ACC112 (cell line): ENCODE measurements around the gene RHOXF2B.
"Not testable (repeated sequence)": the region's sequence is repeated elsewhere in the genome, so short reads cannot be mapped to it uniquely, and the experiment has no call there.

Experiments
- H2AFZ ChIP-seq: fragments of 200-600 bp; sonication (generic); one replicate; pipeline ENCODE4 v1.6.0; 2017; ENCODE audit warnings: antibody characterized with exemption, low read length; ENCODE audit not compliant: unreplicated experiment
- H3K27ac ChIP-seq: fragments of 200-600 bp; sonication (generic); 2 replicates; pipeline ENCODE4 v1.5.1; 2014; ENCODE audit warnings: low read depth, mild to moderate bottlenecking, antibody characterized with exemption, low read length, moderate library complexity
- H3K27me3 ChIP-seq: fragments of 200-600 bp; sonication (generic); 2 replicates; pipeline ENCODE4 v1.6.1; 2014; ENCODE audit warnings: mild to moderate bottlenecking, antibody characterized with exemption, low read length, moderate library complexity, mixed read lengths; ENCODE audit not compliant: insufficient read depth
- H3K36me3 ChIP-seq: fragments of 200-600 bp; sonication (generic); 2 replicates; pipeline ENCODE4 v1.6.1; 2016; ENCODE audit warnings: mild to moderate bottlenecking, antibody characterized with exemption, low read length, moderate library complexity, mixed read lengths; ENCODE audit not compliant: insufficient read depth
- H3K4me1 ChIP-seq: fragments of 200-600 bp; sonication (generic); one replicate; pipeline ENCODE4 v1.6.1; 2016; ENCODE audit warnings: low read length, mixed read lengths; ENCODE audit not compliant: insufficient read depth, unreplicated experiment, control insufficient read depth
- H3K4me3 ChIP-seq: fragments of 200-600 bp; sonication (generic); 2 replicates; pipeline ENCODE4 v1.5.1; 2014; ENCODE audit warnings: mild to moderate bottlenecking, low read depth, low read length
- H3K79me2 ChIP-seq: fragments of 200-600 bp; sonication (generic); one replicate; pipeline ENCODE4 v1.6.0; 2016; ENCODE audit warnings: low read length; ENCODE audit not compliant: control insufficient read depth, unreplicated experiment, insufficient read depth

Gene RHOXF2B

DNA sequence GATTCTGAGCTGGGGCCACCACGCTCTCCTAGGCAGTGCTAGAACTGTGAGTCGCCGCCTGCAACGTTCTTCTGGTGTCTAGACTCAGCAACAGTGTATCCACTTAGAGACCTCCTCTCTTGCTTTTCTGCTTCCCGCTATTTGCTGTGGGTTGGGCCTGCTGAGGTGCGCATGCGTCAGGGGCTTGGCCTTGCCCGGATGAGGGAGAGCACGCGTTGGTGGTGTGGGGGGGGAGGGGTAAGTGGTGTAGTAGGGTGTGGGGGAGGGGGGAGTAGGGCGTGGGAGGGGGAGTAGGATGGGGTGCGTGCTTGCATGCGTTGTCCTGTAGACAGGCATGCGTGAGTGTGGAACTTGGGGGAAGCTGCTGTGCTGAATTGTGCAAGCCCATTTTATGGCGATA, at the start of gene RHOXF2B:
Gene RHOXF2B, minus strand, starts transcription at position 101 of the 400 bp plus-strand sequence. CDS start 138 bp downstream, outside the sequence.
- not testable (repeated sequence) for H3K4me1 ChIP-seq, H3K4me3 ChIP-seq, H3K27me3 ChIP-seq, H3K36me3 ChIP-seq, H3K79me2 ChIP-seq, H2AFZ ChIP-seq, H3K27ac ChIP-seq

DNA sequence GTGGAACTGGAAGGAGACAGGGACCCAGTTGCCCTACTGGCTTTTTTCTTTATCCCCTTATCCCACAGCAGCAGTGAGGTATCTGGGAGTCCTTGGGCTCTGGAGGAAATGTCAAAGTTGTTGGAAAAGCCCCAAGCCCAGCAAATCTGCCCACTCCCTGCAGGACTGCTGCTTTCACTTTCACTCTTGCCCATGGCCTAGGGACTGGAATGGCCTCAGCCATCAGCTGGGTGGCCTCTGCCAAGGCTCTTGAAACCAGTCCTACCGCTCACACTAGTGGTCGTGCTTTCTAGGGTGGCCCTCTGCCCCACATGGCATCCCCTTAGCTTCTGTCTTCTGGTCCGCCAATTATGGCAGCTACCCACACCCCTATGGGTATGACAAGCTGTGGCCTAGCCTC, 48.0 kb upstream of the RHOXF2B start:
- Histone ChIP-seq H3K36me3 (no peaks in the 10 kb centered on the region), H3K79me2 (no peaks in the 10 kb centered on the region), H3K27ac (no peak overlapping the region), H2AFZ (peak overlapping the region; percentile 75), H3K27me3 (no peaks in the 10 kb centered on the region), H3K4me1 (no peaks in the 10 kb centered on the region), H3K4me3 (peak overlapping the region; percentile 53)

DNA sequence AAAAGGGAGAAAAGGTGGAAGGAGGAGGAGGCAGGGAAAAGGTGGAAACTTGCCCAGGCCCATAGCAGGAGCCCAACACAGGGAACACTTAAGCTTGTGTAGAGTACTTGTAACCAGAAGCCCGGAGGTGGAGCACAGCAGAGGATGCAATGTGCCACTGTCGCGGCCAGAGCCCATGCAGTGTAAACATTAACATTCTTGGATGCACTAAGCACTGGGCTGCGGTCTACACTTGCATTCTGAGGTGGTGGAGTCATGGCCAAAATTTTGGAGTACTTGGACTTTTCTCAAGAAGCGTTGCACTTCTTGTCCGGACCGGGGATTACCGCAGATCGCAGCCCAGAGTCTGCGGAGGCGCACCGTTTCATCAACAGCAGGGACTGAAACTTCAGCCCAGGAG, 42.7 kb upstream of the RHOXF2B start:
- H2AFZ ChIP-seq = no peak overlapping the region

DNA sequence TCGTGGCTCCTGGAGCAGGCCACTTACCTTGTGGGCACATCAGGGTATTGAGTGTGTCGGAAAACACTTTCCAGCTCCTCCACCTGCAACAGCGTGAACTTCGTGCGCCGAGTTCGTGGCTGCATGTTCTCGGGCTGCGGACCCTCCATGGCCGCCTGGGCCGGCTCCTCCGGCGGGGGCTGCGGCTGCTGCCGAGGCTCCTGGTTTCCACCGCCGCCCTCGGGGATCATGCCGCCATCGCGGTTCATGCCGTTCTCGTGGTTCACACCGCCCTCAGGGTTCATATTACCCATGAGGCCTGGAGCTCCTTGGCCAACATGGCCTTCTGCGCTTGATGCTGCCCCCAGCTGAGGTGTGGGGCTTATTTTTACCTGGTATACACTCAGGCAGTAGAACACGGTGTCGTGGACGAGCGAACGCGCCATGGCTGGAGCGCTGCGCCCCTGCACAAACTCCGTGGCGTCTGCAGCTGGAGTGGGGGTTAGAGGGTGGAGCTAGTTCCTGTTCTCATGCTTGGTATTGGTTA, 38.0 kb upstream of the RHOXF2B start, which contains the start of gene RHOXF1:
Gene RHOXF1, minus strand, starts transcription at position 476 of the 526 bp plus-strand sequence. Its CDS starts 51 bp downstream, at position 425.
- no peak within 1 kb of the TSS for H3K27ac ChIP-seq
- H3K36me3 ChIP-seq = no peaks in the 10 kb centered on the region

More for the DNA sequence above, 42.7 kb upstream of the RHOXF2B start:
- Histone ChIP-seq H3K4me1 (no peaks in the 10 kb centered on the region), H3K27me3 (no peaks in the 10 kb centered on the region), H3K79me2 (no peaks in the 10 kb centered on the region), H3K36me3 (no peaks in the 10 kb centered on the region), H3K4me3 (no peak overlapping the region), H3K27ac (no peak overlapping the region)

DNA sequence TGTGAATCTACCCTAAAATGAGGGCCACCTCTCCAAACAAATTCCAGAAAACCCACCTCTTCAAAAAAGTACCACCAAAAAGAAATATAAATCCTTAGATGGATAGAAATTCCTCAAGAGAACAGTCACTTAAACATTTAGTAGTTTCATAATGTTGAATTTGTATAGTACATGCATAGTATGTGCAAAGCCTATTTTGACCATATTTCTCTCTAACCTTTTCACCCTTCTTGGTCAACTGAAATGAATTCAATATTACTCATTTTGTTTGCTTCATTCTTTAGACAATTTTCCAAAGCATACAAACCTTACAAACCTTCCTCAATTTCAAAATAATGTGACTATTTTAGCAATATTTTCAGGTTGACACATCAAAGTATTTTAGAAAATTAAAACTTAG, 34.1 kb upstream of the RHOXF2B start:
- no peak overlapping the region for H3K27ac ChIP-seq
- H3K79me2 ChIP-seq = no peaks in the 10 kb centered on the region
- H3K4me1 ChIP-seq = peaks cover 10% of the 10 kb centered on the region
- H3K4me3 ChIP-seq = no peak overlapping the region
- H3K36me3 ChIP-seq = no peaks in the 10 kb centered on the region
- H3K27me3 ChIP-seq = no peaks in the 10 kb centered on the region
- H2AFZ ChIP-seq = no peak overlapping the region

More for the DNA sequence above, 38.0 kb upstream of the RHOXF2B start, which contains the start of gene RHOXF1:
- Histone ChIP-seq H3K4me1 (peaks cover 10% of the 10 kb centered on the region), H3K4me3 (no peak within 1 kb of the TSS), H3K79me2 (no peaks in the 10 kb centered on the region), H3K27me3 (no peaks in the 10 kb centered on the region), H2AFZ (no peak within 1 kb of the TSS)

DNA sequence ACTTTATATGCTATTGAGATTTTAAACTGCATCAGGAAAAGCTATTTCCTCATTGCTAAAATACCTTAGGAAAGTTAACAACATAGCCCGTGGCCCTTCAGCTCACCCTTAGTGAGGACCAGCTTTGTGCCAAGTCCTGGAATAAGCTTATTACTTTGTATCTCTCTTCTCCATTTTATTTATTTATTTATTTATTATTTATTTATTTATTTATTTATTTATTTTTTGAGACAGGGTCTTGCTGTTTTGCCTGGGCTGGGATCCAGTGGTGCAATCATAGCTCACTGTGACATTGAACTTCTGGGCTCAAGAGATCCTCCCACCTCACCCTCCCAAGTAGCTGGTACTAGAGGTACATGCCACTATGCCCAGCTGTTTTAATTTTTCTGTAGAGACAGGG, 31.9 kb upstream of the RHOXF2B start:
- Histone ChIP-seq H3K79me2 (no peaks in the 10 kb centered on the region), H3K4me3 (no peak overlapping the region), H3K27ac (no peak overlapping the region), H3K36me3 (no peaks in the 10 kb centered on the region), H3K4me1 (peaks cover 10% of the 10 kb centered on the region), H3K27me3 (no peaks in the 10 kb centered on the region), H2AFZ (no peak overlapping the region)

DNA sequence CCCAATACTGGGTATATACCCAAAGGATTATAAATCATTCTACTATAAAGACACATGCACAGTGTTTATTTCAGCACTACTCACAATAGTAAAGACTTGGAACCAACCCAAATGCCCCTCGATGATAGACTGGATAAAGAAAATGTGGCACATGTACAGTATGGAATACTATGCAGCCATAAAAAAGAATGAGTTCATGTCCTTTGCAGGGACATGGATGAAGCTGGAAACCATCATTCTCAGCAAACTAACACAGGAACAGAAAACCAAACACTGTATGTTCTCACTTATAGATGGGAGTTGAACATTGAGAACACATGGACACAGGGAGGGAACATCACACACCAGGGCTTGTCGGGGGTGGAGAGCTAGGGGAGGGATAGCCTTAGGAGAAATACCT, 27.2 kb upstream of the RHOXF2B start:
- not testable (repeated sequence) for H3K27me3 ChIP-seq, H3K79me2 ChIP-seq, H2AFZ ChIP-seq, H3K4me3 ChIP-seq, H3K4me1 ChIP-seq, H3K27ac ChIP-seq, H3K36me3 ChIP-seq

DNA sequence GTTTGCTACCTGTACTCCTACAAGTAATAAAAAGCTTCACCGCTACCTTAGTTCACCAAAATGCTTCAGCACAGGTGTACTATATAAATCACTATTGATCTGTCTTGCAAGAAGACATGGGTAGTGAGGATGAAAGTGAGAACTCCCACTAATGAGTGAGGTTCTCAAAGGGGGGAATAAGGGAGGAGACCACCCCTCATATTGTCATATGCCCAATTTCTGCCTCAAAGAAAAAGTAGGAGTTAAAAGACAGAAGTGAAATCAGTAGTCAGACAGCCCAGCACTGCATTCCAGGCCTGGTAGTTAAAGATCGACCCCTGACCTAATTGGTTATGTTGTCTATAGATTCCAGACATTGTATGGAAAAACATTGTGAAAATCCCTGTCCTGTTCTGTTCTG, 23.6 kb upstream of the RHOXF2B start:
- not testable (repeated sequence) for H3K4me3 ChIP-seq, H3K79me2 ChIP-seq, H2AFZ ChIP-seq, H3K4me1 ChIP-seq, H3K36me3 ChIP-seq, H3K27me3 ChIP-seq, H3K27ac ChIP-seq

DNA sequence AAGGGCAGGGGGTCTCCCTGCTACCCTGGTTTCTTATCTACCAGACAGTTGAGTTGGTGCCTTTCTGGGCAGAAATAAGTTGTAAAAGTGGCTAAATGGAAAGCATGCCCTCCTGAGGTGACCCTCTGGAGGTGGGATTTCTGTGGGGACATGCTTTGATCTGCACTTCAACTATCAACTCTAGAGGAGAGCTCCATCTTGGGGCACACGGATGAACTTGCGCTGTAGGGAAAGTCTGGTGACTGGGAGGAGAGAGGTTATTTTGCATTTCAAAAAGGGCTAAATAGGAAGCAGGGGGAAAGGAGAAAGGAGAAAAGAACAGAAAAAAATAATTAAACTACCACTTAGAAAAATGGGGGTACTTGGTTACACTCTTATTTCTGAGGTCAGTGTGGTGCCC, 12.7 kb upstream of the RHOXF2B start:
- Histone ChIP-seq H2AFZ (no peak overlapping the region), H3K27ac (no peak overlapping the region), H3K79me2 (no peaks in the 10 kb centered on the region), H3K36me3 (no peaks in the 10 kb centered on the region), H3K4me3 (no peak overlapping the region), H3K4me1 (no peaks in the 10 kb centered on the region), H3K27me3 (no peaks in the 10 kb centered on the region)

DNA sequence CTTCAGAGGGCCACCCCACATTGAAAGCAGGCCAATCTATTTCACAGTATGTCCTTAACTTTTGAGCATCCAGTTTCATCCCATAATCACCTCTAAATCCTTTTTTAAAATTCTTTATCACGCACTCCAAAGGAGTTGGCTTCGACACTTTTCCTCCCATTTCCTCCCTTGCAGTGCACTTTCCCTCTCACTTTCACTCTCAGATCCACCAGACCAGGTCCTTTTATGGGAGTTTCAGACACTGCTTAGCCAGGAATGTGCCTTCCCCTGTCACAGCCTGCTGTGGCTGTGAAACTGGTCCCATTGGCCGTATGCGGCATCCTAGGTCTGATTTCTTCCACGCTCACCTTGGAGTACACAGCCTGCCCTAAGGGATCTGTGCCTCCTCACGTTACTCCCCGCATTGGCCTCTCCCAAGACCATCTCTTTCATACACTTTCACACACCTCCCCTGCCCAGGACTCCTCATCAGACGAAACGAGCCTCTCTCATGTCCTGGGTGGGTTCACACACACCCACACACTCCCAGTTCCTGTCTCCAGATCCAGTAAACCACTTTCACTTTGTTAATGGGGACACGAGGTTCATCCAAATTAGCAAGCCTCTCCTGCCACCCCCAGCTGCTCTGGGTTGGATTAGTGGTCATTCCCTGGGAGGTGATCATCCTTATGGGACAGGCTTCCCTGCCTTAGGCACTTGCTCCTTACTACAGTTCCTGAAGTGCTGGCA, 10.0 kb upstream of the RHOXF2B start:
- peak overlapping the region; percentile 60 for H2AFZ ChIP-seq
- peak overlapping the region; percentile 69 for H3K4me3 ChIP-seq

DNA sequence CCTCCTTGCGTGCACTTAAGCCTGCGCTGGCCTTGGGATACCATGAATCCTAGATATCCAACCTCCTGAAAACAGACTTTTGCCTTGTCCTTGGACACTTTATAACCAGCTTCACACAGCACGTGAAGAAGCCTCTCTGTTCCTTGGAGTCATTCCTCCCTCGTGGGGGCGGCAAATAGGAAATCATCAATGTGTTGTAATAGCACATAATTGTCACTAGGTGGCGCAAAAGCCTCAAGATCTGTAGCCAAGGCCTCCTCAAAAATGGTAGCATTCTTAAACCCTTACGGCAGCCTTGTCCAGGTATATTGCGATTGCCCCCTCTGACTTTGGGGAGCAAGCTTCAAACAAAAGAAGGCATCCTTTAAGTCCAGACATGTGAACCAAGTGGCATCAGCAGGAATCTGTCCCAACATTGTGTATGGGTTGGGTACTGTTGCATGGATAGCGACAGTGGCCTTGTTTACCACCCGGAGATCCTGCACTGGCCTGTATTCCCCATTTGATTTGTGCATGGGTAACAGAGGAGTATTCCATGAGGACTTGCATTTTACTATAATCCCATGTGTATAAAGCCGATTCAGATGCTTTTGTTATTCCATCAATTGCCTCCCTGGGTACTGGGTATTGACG, 8.2 kb upstream of the RHOXF2B start:
- not testable (repeated sequence) for H3K27me3 ChIP-seq, H3K79me2 ChIP-seq, H3K27ac ChIP-seq, H2AFZ ChIP-seq, H3K4me3 ChIP-seq, H3K4me1 ChIP-seq, H3K36me3 ChIP-seq

More for the DNA sequence above, 10.0 kb upstream of the RHOXF2B start:
- Histone ChIP-seq H3K79me2 (no peaks in the 10 kb centered on the region), H3K36me3 (no peaks in the 10 kb centered on the region), H3K27me3 (no peaks in the 10 kb centered on the region), H3K4me1 (no peaks in the 10 kb centered on the region), H3K27ac (no peak overlapping the region)
